Measurements from ENCODE around the gene RMRP.

DNA sequence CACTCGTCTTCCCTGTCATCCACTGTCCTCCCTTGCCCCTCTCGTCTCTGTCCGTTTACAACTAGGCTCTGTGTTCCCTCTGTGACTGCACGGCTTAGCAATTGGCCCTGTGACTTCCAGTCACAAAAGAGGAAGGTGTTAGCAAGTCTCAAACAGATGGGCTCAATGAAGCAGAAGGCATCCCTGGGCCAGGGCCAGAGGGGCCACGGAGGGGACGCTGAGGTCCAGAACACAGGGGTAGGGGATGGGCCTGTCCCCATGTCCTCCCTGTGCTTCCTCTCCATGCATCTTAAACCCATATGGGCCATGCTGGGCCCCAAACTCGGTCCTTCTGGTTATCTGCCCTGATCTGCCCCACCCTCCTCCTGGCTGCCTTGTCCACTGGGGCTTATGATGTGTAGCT is 39.5 kb downstream of the RMRP start, which contains the start of gene CD72:
- TF ChIP-seq, protein P1, sequence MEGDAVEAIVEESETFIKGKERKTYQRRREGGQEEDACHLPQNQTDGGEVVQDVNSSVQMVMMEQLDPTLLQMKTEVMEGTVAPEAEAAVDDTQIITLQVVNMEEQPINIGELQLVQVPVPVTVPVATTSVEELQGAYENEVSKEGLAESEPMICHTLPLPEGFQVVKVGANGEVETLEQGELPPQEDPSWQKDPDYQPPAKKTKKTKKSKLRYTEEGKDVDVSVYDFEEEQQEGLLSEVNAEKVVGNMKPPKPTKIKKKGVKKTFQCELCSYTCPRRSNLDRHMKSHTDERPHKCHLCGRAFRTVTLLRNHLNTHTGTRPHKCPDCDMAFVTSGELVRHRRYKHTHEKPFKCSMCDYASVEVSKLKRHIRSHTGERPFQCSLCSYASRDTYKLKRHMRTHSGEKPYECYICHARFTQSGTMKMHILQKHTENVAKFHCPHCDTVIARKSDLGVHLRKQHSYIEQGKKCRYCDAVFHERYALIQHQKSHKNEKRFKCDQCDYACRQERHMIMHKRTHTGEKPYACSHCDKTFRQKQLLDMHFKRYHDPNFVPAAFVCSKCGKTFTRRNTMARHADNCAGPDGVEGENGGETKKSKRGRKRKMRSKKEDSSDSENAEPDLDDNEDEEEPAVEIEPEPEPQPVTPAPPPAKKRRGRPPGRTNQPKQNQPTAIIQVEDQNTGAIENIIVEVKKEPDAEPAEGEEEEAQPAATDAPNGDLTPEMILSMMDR (IDR thresholded peaks at IDR 0.05) = no peak
- TF ChIP-seq EZH2 (IDR thresholded peaks at IDR 0.05; ENCODE audit: borderline replicate concordance, insufficient read depth, low read depth, low read length, poor library complexity, severe bottlenecking) = no peak

Measured in B cell (primary cell).